ENCODE results near the gene DPP7. TPM values are rescaled to one million over a fixed set of nuclear protein-coding genes. Genes with fewer than 3 reads are reported as not detected.

Gene DPP7
- total and polyA plus RNA-seq, 7 donors: 34.8 to 75.3 (median 67.4) TPM

DNA sequence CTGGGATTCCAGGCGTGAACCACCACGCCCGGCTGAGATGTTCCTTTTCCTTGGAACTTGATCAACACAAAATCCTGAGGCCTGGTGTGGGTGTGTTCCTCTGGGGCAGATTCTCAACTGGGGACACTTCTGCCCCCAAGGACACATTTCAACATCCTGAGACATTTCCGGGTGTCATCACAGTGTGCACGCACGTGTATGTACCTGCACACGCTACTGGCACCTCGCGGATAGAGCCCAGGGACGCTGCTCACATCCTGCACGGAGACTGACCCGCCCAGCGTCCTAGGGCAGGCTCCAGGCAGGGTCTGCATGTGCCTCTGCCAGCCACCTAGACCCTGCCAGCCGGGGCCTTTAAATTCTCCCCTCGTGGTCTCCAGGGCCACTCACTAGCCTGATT, 52.1 kb downstream of the DPP7 start:
- Histone ChIP-seq H3K9me3 (no peaks in the 10 kb centered on the region), H3K36me3 (ENCODE audit: insufficient read depth in 1 of 2, low read depth in 1 of 2) (no peaks in the 10 kb centered on the region), H3K27me3 (ENCODE audit: insufficient read depth in 3 of 3, low read length in 2 of 3) (no peaks in the 10 kb centered on the region), H3K4me1 (no peaks in the 10 kb centered on the region), H3K27ac (no peak overlapping the region), H3K4me3 (no peak overlapping the region)
- TF ChIP-seq, protein P1, sequence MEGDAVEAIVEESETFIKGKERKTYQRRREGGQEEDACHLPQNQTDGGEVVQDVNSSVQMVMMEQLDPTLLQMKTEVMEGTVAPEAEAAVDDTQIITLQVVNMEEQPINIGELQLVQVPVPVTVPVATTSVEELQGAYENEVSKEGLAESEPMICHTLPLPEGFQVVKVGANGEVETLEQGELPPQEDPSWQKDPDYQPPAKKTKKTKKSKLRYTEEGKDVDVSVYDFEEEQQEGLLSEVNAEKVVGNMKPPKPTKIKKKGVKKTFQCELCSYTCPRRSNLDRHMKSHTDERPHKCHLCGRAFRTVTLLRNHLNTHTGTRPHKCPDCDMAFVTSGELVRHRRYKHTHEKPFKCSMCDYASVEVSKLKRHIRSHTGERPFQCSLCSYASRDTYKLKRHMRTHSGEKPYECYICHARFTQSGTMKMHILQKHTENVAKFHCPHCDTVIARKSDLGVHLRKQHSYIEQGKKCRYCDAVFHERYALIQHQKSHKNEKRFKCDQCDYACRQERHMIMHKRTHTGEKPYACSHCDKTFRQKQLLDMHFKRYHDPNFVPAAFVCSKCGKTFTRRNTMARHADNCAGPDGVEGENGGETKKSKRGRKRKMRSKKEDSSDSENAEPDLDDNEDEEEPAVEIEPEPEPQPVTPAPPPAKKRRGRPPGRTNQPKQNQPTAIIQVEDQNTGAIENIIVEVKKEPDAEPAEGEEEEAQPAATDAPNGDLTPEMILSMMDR (IDR thresholded peaks at IDR 0.05): no peak
- WGBS, 3 donors: 79 to 85% (median 81%) methylated on average over 15 of the region's 15 CpGs
- intact Hi-C loops (cut with DNase I): loop anchor here (10.0 kb wide), 1 partner anchor 278 kb away; no protein-coding TSS in a partner anchor
- ATAC-seq: no peak
- no peak for DNase-seq

Other genes with a start within 250 kb of the DPP7 start
Only the 30 nearest of the 33 such genes appear.
- gene FBXW5, start 170.0 kb downstream of the DPP7 start, total RNA-seq: 100 to 1,000 TPM; 135 to 236 (median 171) TPM
- 100 to 1,000 TPM; 202 to 261 (median 213) TPM for gene FBXW5, start 170.0 kb downstream of the DPP7 start, polyA plus RNA-seq
- 1 to 10 TPM; 1.7 to 7.9 (median 5.9) TPM for gene C8G, start 169.5 kb downstream of the DPP7 start, total RNA-seq
- gene C8G, start 169.5 kb downstream of the DPP7 start, polyA plus RNA-seq: 1 to 10 TPM; 3.4 to 6.0 (median 4.5) TPM
- 1 to 10 TPM in 1 of 4 donors, under 1 TPM in 2, not detected in 1; 0.38 to 1.5 (median 0.48) TPM for gene LCN12, start 162.5 kb downstream of the DPP7 start, total RNA-seq
- under 1 TPM; 0.06 to 0.17 (median 0.13) TPM for gene LCN12, start 162.5 kb downstream of the DPP7 start, polyA plus RNA-seq
- gene PTGDS, start 137.2 kb downstream of the DPP7 start, total RNA-seq: 100 to 1,000 TPM in 1 of 4 donors, 10 to 100 TPM in 3; 23.3 to 130 (median 74.3) TPM
- 10 to 100 TPM; 29.9 to 37.9 (median 37.8) TPM for gene PTGDS, start 137.2 kb downstream of the DPP7 start, polyA plus RNA-seq
- under 1 TPM; 0.10 to 0.79 (median 0.38) TPM for gene LCNL1, start 131.7 kb downstream of the DPP7 start, total RNA-seq
- gene LCNL1, start 131.7 kb downstream of the DPP7 start, polyA plus RNA-seq: under 1 TPM; 0.04 to 0.14 (median 0.06) TPM
- 10 to 100 TPM in 3 of 4 donors, 1 to 10 TPM in 1; 9.4 to 15.6 (median 12.4) TPM for gene PAXX, start 122.3 kb downstream of the DPP7 start, total RNA-seq
- gene PAXX, start 122.3 kb downstream of the DPP7 start, polyA plus RNA-seq: 10 to 100 TPM; 16.5 to 39.2 (median 25.2) TPM
- gene CLIC3, start 118.2 kb downstream of the DPP7 start, total RNA-seq: under 1 TPM in 3 of 4 donors, not detected in 1; 0.38 to 0.90 (median 0.54) TPM
- gene CLIC3, start 118.2 kb downstream of the DPP7 start, polyA plus RNA-seq: under 1 TPM; 0.55 to 0.94 (median 0.79) TPM
- gene ABCA2, start 86.5 kb downstream of the DPP7 start, total RNA-seq: 10 to 100 TPM; 12.2 to 23.5 (median 18.3) TPM
- gene ABCA2, start 86.5 kb downstream of the DPP7 start, polyA plus RNA-seq: 10 to 100 TPM in 1 of 3 donors, 1 to 10 TPM in 2; 6.9 to 11.1 (median 8.5) TPM
- gene FUT7, start 82.6 kb downstream of the DPP7 start, total RNA-seq: under 1 TPM in 1 of 4 donors, not detected in 3; 0.08 TPM
- gene FUT7, start 82.6 kb downstream of the DPP7 start, polyA plus RNA-seq: under 1 TPM in 2 of 3 donors, not detected in 1; 0.01 to 0.06 TPM
- 10 to 100 TPM; 17.3 to 32.1 (median 22.6) TPM for gene NPDC1, start 68.6 kb downstream of the DPP7 start, total RNA-seq
- 10 to 100 TPM; 14.8 to 23.2 (median 17.6) TPM for gene NPDC1, start 68.6 kb downstream of the DPP7 start, polyA plus RNA-seq
- gene ENTPD2, start 60.7 kb downstream of the DPP7 start, total RNA-seq: 1 to 10 TPM in 2 of 4 donors, under 1 TPM in 2; 0.59 to 1.4 (median 0.95) TPM
- gene ENTPD2, start 60.7 kb downstream of the DPP7 start, polyA plus RNA-seq: under 1 TPM; 0.17 to 0.29 (median 0.28) TPM
- under 1 TPM; 0.10 to 0.15 (median 0.12) TPM for gene SAPCD2, start 44.2 kb downstream of the DPP7 start, total RNA-seq
- under 1 TPM in 2 of 3 donors, not detected in 1; 0.18 to 0.22 TPM for gene SAPCD2, start 44.2 kb downstream of the DPP7 start, polyA plus RNA-seq
- gene UAP1L1, start 37.2 kb downstream of the DPP7 start, total RNA-seq: 1 to 10 TPM; 1.8 to 4.5 (median 3.0) TPM
- gene UAP1L1, start 37.2 kb downstream of the DPP7 start, polyA plus RNA-seq: 1 to 10 TPM; 1.5 to 2.4 (median 1.7) TPM
- 10 to 100 TPM; 13.5 to 18.1 (median 14.4) TPM for gene MAN1B1, start 27.7 kb downstream of the DPP7 start, total RNA-seq
- 10 to 100 TPM; 13.1 to 24.4 (median 21.8) TPM for gene MAN1B1, start 27.7 kb downstream of the DPP7 start, polyA plus RNA-seq
- not detected for gene GRIN1, start 24.4 kb upstream of the DPP7 start, total RNA-seq
- gene GRIN1, start 24.4 kb upstream of the DPP7 start, polyA plus RNA-seq: under 1 TPM in 1 of 3 donors, not detected in 2; 0.06 TPM
- gene LRRC26, start 55.3 kb upstream of the DPP7 start, total RNA-seq: not detected
- gene LRRC26, start 55.3 kb upstream of the DPP7 start, polyA plus RNA-seq: not detected
- not detected for gene TMEM210, start 57.3 kb upstream of the DPP7 start, total RNA-seq
- gene TMEM210, start 57.3 kb upstream of the DPP7 start, polyA plus RNA-seq: not detected
- 10 to 100 TPM; 20.5 to 32.1 (median 24.3) TPM for gene ANAPC2, start 73.8 kb upstream of the DPP7 start, total RNA-seq
- 10 to 100 TPM; 13.0 to 22.6 (median 21.6) TPM for gene ANAPC2, start 73.8 kb upstream of the DPP7 start, polyA plus RNA-seq
- 10 to 100 TPM; 51.5 to 65.4 (median 54.4) TPM for gene SSNA1, start 73.9 kb upstream of the DPP7 start, total RNA-seq
- 100 to 1,000 TPM; 101 to 176 (median 142) TPM for gene SSNA1, start 73.9 kb upstream of the DPP7 start, polyA plus RNA-seq
- 10 to 100 TPM in 2 of 4 donors, 1 to 10 TPM in 2; 8.0 to 11.3 (median 9.8) TPM for gene TPRN, start 86.0 kb upstream of the DPP7 start, total RNA-seq
- 10 to 100 TPM in 1 of 3 donors, 1 to 10 TPM in 2; 3.6 to 11.1 (median 6.7) TPM for gene TPRN, start 86.0 kb upstream of the DPP7 start, polyA plus RNA-seq
- gene TMEM203, start 90.9 kb upstream of the DPP7 start, total RNA-seq: 10 to 100 TPM; 31.2 to 40.1 (median 36.0) TPM
- gene TMEM203, start 90.9 kb upstream of the DPP7 start, polyA plus RNA-seq: 10 to 100 TPM; 30.6 to 71.6 (median 47.7) TPM
- 1 to 10 TPM; 2.2 to 4.4 (median 3.7) TPM for gene NDOR1, start 91.0 kb upstream of the DPP7 start, total RNA-seq
- gene NDOR1, start 91.0 kb upstream of the DPP7 start, polyA plus RNA-seq: 1 to 10 TPM; 1.5 to 6.3 (median 6.2) TPM
- 10 to 100 TPM in 1 of 4 donors, 1 to 10 TPM in 3; 4.8 to 12.8 (median 8.1) TPM for gene RNF208, start 107.5 kb upstream of the DPP7 start, total RNA-seq
- 1 to 10 TPM; 5.9 to 6.4 (median 6.1) TPM for gene RNF208, start 107.5 kb upstream of the DPP7 start, polyA plus RNA-seq
- under 1 TPM in 3 of 4 donors, not detected in 1; 0.18 to 0.77 (median 0.32) TPM for gene CYSRT1, start 110.4 kb upstream of the DPP7 start, total RNA-seq
- gene CYSRT1, start 110.4 kb upstream of the DPP7 start, polyA plus RNA-seq: 1 to 10 TPM in 1 of 3 donors, under 1 TPM in 2; 0.08 to 1.1 (median 0.11) TPM
- not detected for gene RNF224, start 112.8 kb upstream of the DPP7 start, total RNA-seq
- gene RNF224, start 112.8 kb upstream of the DPP7 start, polyA plus RNA-seq: under 1 TPM in 1 of 3 donors, not detected in 2; 0.01 TPM
- gene SLC34A3, start 116.2 kb upstream of the DPP7 start, total RNA-seq: not detected
- not detected for gene SLC34A3, start 116.2 kb upstream of the DPP7 start, polyA plus RNA-seq
- 100 to 1,000 TPM; 111 to 273 (median 230) TPM for gene TUBB4B, start 126.6 kb upstream of the DPP7 start, total RNA-seq
- gene TUBB4B, start 126.6 kb upstream of the DPP7 start, polyA plus RNA-seq: 100 to 1,000 TPM; 350 to 838 (median 389) TPM
- gene STPG3, start 136.6 kb upstream of the DPP7 start, total RNA-seq: not detected
- gene STPG3, start 136.6 kb upstream of the DPP7 start, polyA plus RNA-seq: under 1 TPM in 1 of 3 donors, not detected in 2; 0.08 TPM
- gene NELFB, start 140.6 kb upstream of the DPP7 start, total RNA-seq: 10 to 100 TPM; 39.1 to 53.7 (median 42.8) TPM
- gene NELFB, start 140.6 kb upstream of the DPP7 start, polyA plus RNA-seq: 10 to 100 TPM; 43.2 to 74.3 (median 58.5) TPM
- gene TOR4A, start 163.0 kb upstream of the DPP7 start, total RNA-seq: 1 to 10 TPM; 1.7 to 2.3 (median 2.1) TPM
- 1 to 10 TPM in 2 of 3 donors, under 1 TPM in 1; 0.77 to 2.3 (median 1.1) TPM for gene TOR4A, start 163.0 kb upstream of the DPP7 start, polyA plus RNA-seq